Right renal pelvis (tissue), 4 donors: ENCODE measurements around the gene ZNF407. TPM values are rescaled to one million over a fixed set of nuclear protein-coding genes. Genes with fewer than 3 reads are reported as not detected.
"Not testable (repeated sequence)": the region's sequence is repeated elsewhere in the genome, so short reads cannot be mapped to it uniquely, and the experiment has no call there.

Experiments used
- DNase-seq, 4 donors: peaks; one replicate each; pipeline ENCODE4 v3.0.0-alpha.2; 2013; ENCODE audit warnings: low read depth in 4 of 4, low spot score in 3 of 4, missing footprints in 1 of 4
- polyA plus RNA-seq, 4 donors: library from polyadenylated mRNA; unstranded; fragments of 120-200 nt; gene quantifications; one replicate each; pipeline ENCODE4 v1.2.1, GENCODE V29; 2013; ENCODE audit not compliant: insufficient read length in 4 of 4

The ZNF407 gene
- polyA plus RNA-seq, 4 donors = 9.6 to 11.6 (median 10.0) TPM

GRCh38 chr18:74949611-74950010 lies 351.9 kb downstream of the ZNF407 start:
- no peak for DNase-seq

GRCh38 chr18:74950479-74950878 lies 352.8 kb downstream of the ZNF407 start:
- no peak for DNase-seq

- DNase-seq = no peak
Observed at GRCh38 chr18:74951165-74951760, 353.6 kb downstream of the ZNF407 start.

- no peak for DNase-seq
Observed at GRCh38 chr18:74957588-74958224, 360.0 kb downstream of the ZNF407 start.

GRCh38 chr18:74959216-74959615 lies 361.5 kb downstream of the ZNF407 start:
- no peak for DNase-seq

- no peak for DNase-seq
Observed at GRCh38 chr18:74961596-74961995, 363.9 kb downstream of the ZNF407 start.

- peak in 1 of 4 donors; percentile 13 for DNase-seq
Observed at GRCh38 chr18:74963820-74964446, 366.3 kb downstream of the ZNF407 start.

- DNase-seq = no peak
Observed at GRCh38 chr18:74965682-74966081, 368.0 kb downstream of the ZNF407 start.

GRCh38 chr18:74967438-74967837 lies 369.8 kb downstream of the ZNF407 start:
- DNase-seq = no peak

GRCh38 chr18:74967979-74968378 lies 370.3 kb downstream of the ZNF407 start:
- DNase-seq = no peak

GRCh38 chr18:74971358-74971757 lies 373.7 kb downstream of the ZNF407 start:
- not testable (repeated sequence) for DNase-seq

- not testable (repeated sequence) for DNase-seq
Observed at GRCh38 chr18:74971776-74972175, 374.1 kb downstream of the ZNF407 start.

GRCh38 chr18:74972354-74972753 lies 374.7 kb downstream of the ZNF407 start:
- no peak for DNase-seq

GRCh38 chr18:74975001-74975400 lies 377.3 kb downstream of the ZNF407 start:
- DNase-seq = no peak

GRCh38 chr18:74976331-74976909 lies 378.8 kb downstream of the ZNF407 start:
- no peak for DNase-seq

- DNase-seq = no peak
Observed at GRCh38 chr18:74977041-74977440, 379.4 kb downstream of the ZNF407 start.

- DNase-seq = no peak
Observed at GRCh38 chr18:74980669-74981068, 383.0 kb downstream of the ZNF407 start.

- DNase-seq = no peak
Observed at GRCh38 chr18:74981476-74981875, 383.8 kb downstream of the ZNF407 start.

GRCh38 chr18:74982946-74983635 lies 385.4 kb downstream of the ZNF407 start:
- DNase-seq = no peak

GRCh38 chr18:74989134-74989533 lies 391.5 kb downstream of the ZNF407 start:
- no peak for DNase-seq

- no peak for DNase-seq
Observed at GRCh38 chr18:74990563-74991081, 393.0 kb downstream of the ZNF407 start.
